GM23338 (cell line): ENCODE data around the gene TTC39B. TPM values are rescaled to one million over a fixed set of nuclear protein-coding genes. Genes with fewer than 3 reads are reported as not detected.
A peak's percentile ranks its signal among the peaks of the same experiment; 100 is the strongest.

ENCODE experiments used
- ATAC-seq: fragments of 200-7000 bp; cut with Tn5 transposase; 3 replicates; pipeline ENCODE4 v1.9.1; 2020
- DNase-seq: peaks from one replicate; pipeline ENCODE4 v3.0.0-alpha.2; 2015; ENCODE audit warnings: low spot score
- H2AFZ ChIP-seq: fragments of 200-600 bp; sonication (generic); 2 replicates; pipeline ENCODE4 v1.8.0; 2016; ENCODE audit warnings: antibody characterized with exemption, mild to moderate bottlenecking, moderate library complexity
- H3F3A ChIP-seq: fragments of 200-600 bp; sonication (generic); replicated peaks from 2 replicates; pipeline ENCODE4 v1.8.0; 2017; ENCODE audit warnings: antibody characterized with exemption, mixed run types, low read depth
- H3K27ac ChIP-seq: fragments of 200-600 bp; sonication (generic); 2 replicates; pipeline ENCODE4 v1.6.1; 2016; ENCODE audit warnings: low read depth
- H3K27me3 ChIP-seq: fragments of 200-600 bp; sonication (generic); 2 replicates; pipeline ENCODE4 v1.8.0; 2016; ENCODE audit warnings: mild to moderate bottlenecking, mixed run types, moderate library complexity; ENCODE audit not compliant: insufficient read depth
- H3K36me3 ChIP-seq: fragments of 200-600 bp; sonication (generic); 2 replicates; pipeline ENCODE4 v1.8.0; 2016; ENCODE audit warnings: mild to moderate bottlenecking; ENCODE audit not compliant: insufficient read depth
- H3K4me1 ChIP-seq: fragments of 200-600 bp; sonication (generic); 2 replicates; pipeline ENCODE4 v1.8.0; 2016; ENCODE audit warnings: mild to moderate bottlenecking, moderate library complexity; ENCODE audit not compliant: insufficient read depth
- H3K4me2 ChIP-seq: fragments of 200-600 bp; sonication (generic); 2 replicates; pipeline ENCODE4 v1.7.1; 2017; ENCODE audit warnings: mixed run types
- H3K4me3 ChIP-seq: fragments of 200-600 bp; sonication (generic); 2 replicates; pipeline ENCODE4 v1.6.1; 2016; ENCODE audit warnings: mixed run types
- H3K79me2 ChIP-seq: fragments of 200-600 bp; sonication (generic); replicated peaks from 2 replicates; pipeline ENCODE4 v1.8.0; 2017; ENCODE audit warnings: mild to moderate bottlenecking; ENCODE audit not compliant: insufficient read depth
- H3K9me2 ChIP-seq: fragments of 200-600 bp; sonication (generic); 2 replicates; pipeline ENCODE4 v1.8.0; 2017; ENCODE audit not compliant: insufficient read depth
- H4K20me1 ChIP-seq: fragments of 200-600 bp; sonication (generic); replicated peaks from 2 replicates; pipeline ENCODE4 v1.8.0; 2017; ENCODE audit warnings: mild to moderate bottlenecking; ENCODE audit not compliant: insufficient read depth
- H3K27ac Mint-ChIP-seq: 2 replicates; pipeline ENCODE4 v1.8.0; 2020; ENCODE audit warnings: inconsistent platforms, mild to moderate bottlenecking, moderate library complexity, mixed read lengths
- H3K27me3 Mint-ChIP-seq: 3 replicates; pipeline ENCODE4 v1.8.0; 2022; ENCODE audit warnings: low read depth, mild to moderate bottlenecking, moderate library complexity, mixed read lengths, inconsistent platforms; ENCODE audit not compliant: insufficient read depth, poor library complexity
- H3K36me3 Mint-ChIP-seq: 3 replicates; pipeline ENCODE4 v1.8.0; 2021; ENCODE audit warnings: low read depth, mild to moderate bottlenecking, inconsistent platforms, moderate library complexity, mixed read lengths
- H3K4me1 Mint-ChIP-seq: 3 replicates; pipeline ENCODE4 v1.8.0; 2020; ENCODE audit warnings: mild to moderate bottlenecking, inconsistent platforms, mixed read lengths
- H3K4me3 Mint-ChIP-seq: 3 replicates; pipeline ENCODE4 v1.8.0; 2021; ENCODE audit warnings: moderate library complexity, mild to moderate bottlenecking, inconsistent platforms, mixed read lengths
- H3K9me3 Mint-ChIP-seq: 3 replicates; pipeline ENCODE4 v1.8.0; 2020; ENCODE audit warnings: moderate library complexity, mild to moderate bottlenecking, inconsistent platforms, mixed read lengths
- CREB1 ChIP-seq: fragments of 250-450 bp; sonication (Bioruptor Pico); IDR thresholded peaks from 2 replicates; pipeline ENCODE4 v1.5.0; 2020; ENCODE audit warnings: low read depth, mild to moderate bottlenecking, moderate library complexity
- CTCF ChIP-seq, 2 experiments: fragments of 200-600 bp in 1 of 2; sonication (generic) in 1 of 2; conservative IDR thresholded peaks; 2 replicates each; pipeline versions ENCODE4 v1.5.1 to v1.6.1; 2016 to 2017; ENCODE audit warnings: antibody characterized with exemption in 2 of 2, low read depth in 2 of 2, mild to moderate bottlenecking in 2 of 2, moderate library complexity in 1 of 2
- ETS1 ChIP-seq: IDR thresholded peaks from 2 replicates; pipeline ENCODE4 v1.6.1; 2016; ENCODE audit warnings: antibody characterized with exemption
- NANOG ChIP-seq: IDR thresholded peaks from 2 replicates; pipeline ENCODE4 v1.6.1; 2016; ENCODE audit warnings: antibody characterized with exemption, borderline replicate concordance
- POLR2AphosphoS5 ChIP-seq: IDR thresholded peaks from 2 replicates; pipeline ENCODE4 v1.6.1; 2016; ENCODE audit warnings: antibody characterized with exemption, low read depth
- REST ChIP-seq: IDR thresholded peaks from one replicate; pipeline ENCODE4 v1.6.1; 2018; ENCODE audit warnings: antibody characterized with exemption; ENCODE audit not compliant: unreplicated experiment
- ZNF114 ChIP-seq: fragments of 250-450 bp; sonication (Bioruptor Pico); IDR thresholded peaks from 2 replicates; pipeline ENCODE4 v1.5.0; 2020; ENCODE audit warnings: mild to moderate bottlenecking, moderate library complexity
- ZNF331 ChIP-seq: fragments of 250-450 bp; sonication (Bioruptor Pico); IDR thresholded peaks from 2 replicates; pipeline ENCODE4 v1.5.0; 2020; ENCODE audit warnings: low read depth, mild to moderate bottlenecking, moderate library complexity
- ZNF462 ChIP-seq: fragments of 250-450 bp; sonication (Bioruptor Pico); IDR thresholded peaks from 2 replicates; pipeline ENCODE4 v1.5.0; 2020; ENCODE audit warnings: mild to moderate bottlenecking, moderate library complexity
- polyA plus RNA-seq: library from polyadenylated mRNA; unstranded; fragments of >200 nt; fragmentation: Nextera tagmentation; extraction: Ambion mirVana; gene quantifications from 2 replicates; pipeline ENCODE4 v1.2.1, GENCODE V29; 2016
- total RNA-seq: library from RNA; depleted of rRNA; stranded (reverse); fragments of >200 nt; shearing (Covaris generic); gene quantifications from 2 replicates; pipeline ENCODE4 v1.2.3, GENCODE V29; 2014

Gene TTC39B
- total and polyA plus RNA-seq, 2 experiments from 2014 or later = 2.8 to 11.1 TPM

GRCh38 chr9:15268317-15268716 lies 38.7 kb downstream of the TTC39B start:
- no peak for DNase-seq
- Histone ChIP-seq H3K4me2 (no peak overlapping the region), H3K4me3 (no peak overlapping the region), H2AFZ (no peak overlapping the region), H3K36me3 (0 out of 2 replicates have a peak, but pooled peaks cover 3% of the 10 kb centered on the region), H4K20me1 (no peaks in the 10 kb centered on the region), H3F3A (no peaks in the 10 kb centered on the region), H3K9me2 (peaks cover under 1% of the 10 kb centered on the region; the same call in 1 of the 2 replicates), H3K27me3 (no peaks in the 10 kb centered on the region), H3K79me2 (no peaks in the 10 kb centered on the region), H3K27ac (no peak overlapping the region), H3K4me1 (0 out of 2 replicates have a peak, but pooled peaks cover under 1% of the 10 kb centered on the region)
- TF ChIP-seq CTCF (conservative IDR thresholded peaks at IDR 0.05; ENCODE audit: low read depth in 2 of 2) (no peak), CREB1 (CRISPR knock-in tag) (no peak), NANOG (no peak), ETS1 (no peak), ZNF114 (CRISPR knock-in tag) (no peak), POLR2AphosphoS5 (no peak), ZNF331 (CRISPR knock-in tag) (no peak), ZNF462 (no peak), REST (no peak)
- Mint-ChIP-seq H3K36me3 (peaks cover 10% of the 10 kb centered on the region; the same call in 2 of the 3 replicates), H3K4me3 (no peak overlapping the region), H3K9me3 (no peaks in the 10 kb centered on the region; the same call in 2 of the 3 replicates), H3K27me3 (no peaks in the 10 kb centered on the region), H3K4me1 (peaks cover 3% of the 10 kb centered on the region), H3K27ac (peak overlapping the region; percentile 65)
- no peak for ATAC-seq
